HG03066 (cell line): ENCODE data around the gene OBP2A.

Experiments
- ATAC-seq: cut with Tn5 transposase; IDR thresholded peaks from one replicate; pipeline ENCODE4 v1.9.1; 2021; ENCODE audit warnings: low read depth; ENCODE audit not compliant: unreplicated experiment

The OBP2A gene

GRCh38 chr9:135575995-135576631, 30.2 kb downstream of the OBP2A start:
- ATAC-seq: no peak

- ATAC-seq: no peak
These were observed 31.3 kb downstream of the OBP2A start for GRCh38 chr9:135577256-135577655.

GRCh38 chr9:135579356-135579755, 33.4 kb downstream of the OBP2A start:
- ATAC-seq: no peak

GRCh38 chr9:135579889-135580660, 34.1 kb downstream of the OBP2A start:
- ATAC-seq: no peak

GRCh38 chr9:135580664-135581380, 34.9 kb downstream of the OBP2A start:
- no peak for ATAC-seq

GRCh38 chr9:135581636-135582426, 35.9 kb downstream of the OBP2A start:
- no peak for ATAC-seq

- ATAC-seq: no peak
These were observed 36.6 kb downstream of the OBP2A start for GRCh38 chr9:135582541-135582940.

GRCh38 chr9:135582966-135583687, 37.2 kb downstream of the OBP2A start:
- no peak for ATAC-seq

GRCh38 chr9:135583688-135584011, 37.7 kb downstream of the OBP2A start:
- ATAC-seq: no peak

- ATAC-seq: no peak
These were observed 38.4 kb downstream of the OBP2A start for GRCh38 chr9:135584371-135584770.

GRCh38 chr9:135584934-135585333, 39.0 kb downstream of the OBP2A start:
- ATAC-seq: no peak

GRCh38 chr9:135586601-135587109, 40.7 kb downstream of the OBP2A start:
- ATAC-seq: no peak

- no peak for ATAC-seq
These were observed 41.7 kb downstream of the OBP2A start for GRCh38 chr9:135587658-135588057.

GRCh38 chr9:135588371-135588770, 42.4 kb downstream of the OBP2A start:
- ATAC-seq: no peak

- ATAC-seq: no peak
These were observed 43.1 kb downstream of the OBP2A start for GRCh38 chr9:135588886-135589595.

- ATAC-seq: no peak
These were observed 43.9 kb downstream of the OBP2A start for GRCh38 chr9:135589596-135590485.

- no peak for ATAC-seq
These were observed 44.7 kb downstream of the OBP2A start for GRCh38 chr9:135590486-135591079.
